ENCODE data around the gene SLC38A6. TPM values are rescaled to one million over a fixed set of nuclear protein-coding genes. Genes with fewer than 3 reads are reported as not detected.

The SLC38A6 gene
- total RNA-seq = 1 to 10 TPM; 5.5 to 7.6 TPM

- peaks cover 0 to 24% of the 10 kb centered on the region in 2 donors for H3K36me3 Mint-ChIP-seq
- no peaks in the 10 kb centered on the region for H3K9me3 Mint-ChIP-seq
- ATAC-seq (peak; percentile 92), DNase-seq (ENCODE audit: low spot score in 2 of 2) (peak; percentile 81 to 94)
- no peak within 1 kb of the TSS for H3K27ac Mint-ChIP-seq
Measured at GRCh38 chr14:60980811-60981632, at the start of gene SLC38A6, which contains the start of gene TRMT5. TSS of gene SLC38A6 (plus strand) at chr14:60981245. CDS start at chr14:60981278, 33 bp downstream. TSS of gene TRMT5 (minus strand) at chr14:60981079. CDS start at chr14:60980973, 106 bp downstream.

GRCh38 chr14:60933920-60934655 is 47.0 kb upstream of the SLC38A6 start:
- peak overlapping the region in 1 of 2 donors; percentile 37 for H3K27ac Mint-ChIP-seq
- peaks cover 7 to 8% of the 10 kb centered on the region in 2 donors for H3K36me3 Mint-ChIP-seq
- no peak for DNase-seq (ENCODE audit: low spot score in 2 of 2)
- H3K9me3 Mint-ChIP-seq = peaks cover 0 to 6% of the 10 kb centered on the region in 2 donors
- ATAC-seq = no peak

GRCh38 chr14:60935319-60935718 is 45.7 kb upstream of the SLC38A6 start:
- ATAC-seq (no peak), DNase-seq (ENCODE audit: low spot score in 2 of 2) (no peak)
- Mint-ChIP-seq H3K9me3 (peaks cover 0 to 6% of the 10 kb centered on the region in 2 donors), H3K36me3 (peaks cover 7 to 8% of the 10 kb centered on the region in 2 donors), H3K27ac (no peak overlapping the region)

- H3K9me3 Mint-ChIP-seq = no peaks in the 10 kb centered on the region
- ATAC-seq (no peak), DNase-seq (ENCODE audit: low spot score in 2 of 2) (no peak)
- peaks cover 5 to 11% of the 10 kb centered on the region in 2 donors for H3K36me3 Mint-ChIP-seq
- no peak overlapping the region for H3K27ac Mint-ChIP-seq
Measured at GRCh38 chr14:60943637-60944032, 37.4 kb upstream of the SLC38A6 start.

GRCh38 chr14:60944204-60944603 is 36.8 kb upstream of the SLC38A6 start:
- Mint-ChIP-seq H3K36me3 (peaks cover 5 to 11% of the 10 kb centered on the region in 2 donors), H3K9me3 (no peaks in the 10 kb centered on the region), H3K27ac (no peak overlapping the region)
- DNase-seq (ENCODE audit: low spot score in 2 of 2) (no peak), ATAC-seq (no peak)

GRCh38 chr14:60945984-60946383 is 35.1 kb upstream of the SLC38A6 start:
- ATAC-seq = peak; percentile 66 to 90
- Mint-ChIP-seq H3K36me3 (peaks cover 5 to 11% of the 10 kb centered on the region in 2 donors), H3K27ac (peak overlapping the region; percentile 29 to 32), H3K9me3 (no peaks in the 10 kb centered on the region)
- DNase-seq (ENCODE audit: low spot score in 2 of 2) = no peak

GRCh38 chr14:60946773-60947172 is 34.3 kb upstream of the SLC38A6 start:
- H3K27ac Mint-ChIP-seq = peak overlapping the region in 1 of 2 donors; percentile 29
- DNase-seq (ENCODE audit: low spot score in 2 of 2) = no peak
- H3K9me3 Mint-ChIP-seq = no peaks in the 10 kb centered on the region
- H3K36me3 Mint-ChIP-seq = peaks cover 5 to 11% of the 10 kb centered on the region in 2 donors
- ATAC-seq = no peak

- ATAC-seq (no peak), DNase-seq (ENCODE audit: low spot score in 2 of 2) (no peak)
- peaks cover 12 to 16% of the 10 kb centered on the region in 2 donors for H3K9me3 Mint-ChIP-seq
- H3K27ac Mint-ChIP-seq = no peak overlapping the region
- H3K36me3 Mint-ChIP-seq = peaks cover 7 to 20% of the 10 kb centered on the region in 2 donors
Measured at GRCh38 chr14:60951776-60952435, 29.1 kb upstream of the SLC38A6 start.

GRCh38 chr14:60956202-60956601 is 24.8 kb upstream of the SLC38A6 start:
- DNase-seq (ENCODE audit: low spot score in 2 of 2) = no peak
- Mint-ChIP-seq H3K9me3 (peaks cover 29 to 30% of the 10 kb centered on the region in 2 donors), H3K36me3 (peaks cover 37 to 41% of the 10 kb centered on the region in 2 donors), H3K27ac (peak overlapping the region in 1 of 2 donors; percentile 37)
- ATAC-seq = peak in 1 of 2 donors; percentile 90

- peaks cover 29 to 30% of the 10 kb centered on the region in 2 donors for H3K9me3 Mint-ChIP-seq
- peaks cover 37 to 41% of the 10 kb centered on the region in 2 donors for H3K36me3 Mint-ChIP-seq
- peak overlapping the region in 1 of 2 donors; percentile 37 for H3K27ac Mint-ChIP-seq
- DNase-seq (ENCODE audit: low spot score in 2 of 2) (no peak), ATAC-seq (peak in 1 of 2 donors; percentile 83)
Measured at GRCh38 chr14:60956632-60957031, 24.4 kb upstream of the SLC38A6 start.

GRCh38 chr14:60958146-60958545 is 22.9 kb upstream of the SLC38A6 start:
- Mint-ChIP-seq H3K27ac (no peak overlapping the region), H3K36me3 (peaks cover 37 to 41% of the 10 kb centered on the region in 2 donors), H3K9me3 (peaks cover 29 to 30% of the 10 kb centered on the region in 2 donors)
- no peak for ATAC-seq
- no peak for DNase-seq (ENCODE audit: low spot score in 2 of 2)

GRCh38 chr14:60963761-60964160 is 17.3 kb upstream of the SLC38A6 start:
- peak overlapping the region in 1 of 2 donors; percentile 60 for H3K27ac Mint-ChIP-seq
- peaks cover 6 to 9% of the 10 kb centered on the region in 2 donors for H3K9me3 Mint-ChIP-seq

GRCh38 chr14:60964904-60965303 is 16.1 kb upstream of the SLC38A6 start:
- DNase-seq (ENCODE audit: low spot score in 2 of 2) (no peak), ATAC-seq (peak in 1 of 2 donors; percentile 55)
- Mint-ChIP-seq H3K27ac (peak overlapping the region in 1 of 2 donors; percentile 36), H3K36me3 (peaks cover 0 to 5% of the 10 kb centered on the region in 2 donors), H3K9me3 (peaks cover 0 to 4% of the 10 kb centered on the region in 2 donors)

More at GRCh38 chr14:60963761-60964160, 17.3 kb upstream of the SLC38A6 start:
- no peak for ATAC-seq
- no peak for DNase-seq (ENCODE audit: low spot score in 2 of 2)
- H3K36me3 Mint-ChIP-seq = peaks cover 9 to 17% of the 10 kb centered on the region in 2 donors

GRCh38 chr14:60965402-60965801 is 15.6 kb upstream of the SLC38A6 start:
- Mint-ChIP-seq H3K9me3 (peaks cover 0 to 2% of the 10 kb centered on the region in 2 donors), H3K36me3 (peaks cover 0 to under 1% of the 10 kb centered on the region in 2 donors), H3K27ac (no peak overlapping the region)
- DNase-seq (ENCODE audit: low spot score in 2 of 2) (peak in 1 of 2 donors; percentile 11), ATAC-seq (peak; percentile 64 to 97)

- peaks cover 0 to 2% of the 10 kb centered on the region in 2 donors for H3K36me3 Mint-ChIP-seq
- DNase-seq (ENCODE audit: low spot score in 2 of 2) = no peak
- H3K27ac Mint-ChIP-seq = no peak overlapping the region
- ATAC-seq = no peak
- no peaks in the 10 kb centered on the region for H3K9me3 Mint-ChIP-seq
Measured at GRCh38 chr14:60968099-60968498, 12.9 kb upstream of the SLC38A6 start.

GRCh38 chr14:60968671-60969070 is 12.4 kb upstream of the SLC38A6 start:
- Mint-ChIP-seq H3K36me3 (peaks cover 0 to 5% of the 10 kb centered on the region in 2 donors), H3K27ac (no peak overlapping the region), H3K9me3 (no peaks in the 10 kb centered on the region)
- DNase-seq (ENCODE audit: low spot score in 2 of 2) = no peak
- ATAC-seq = no peak
